GM21381 (cell line): ENCODE results near the gene MGAM2.

Experiments used
- ATAC-seq: cut with Tn5 transposase; IDR thresholded peaks from one replicate; pipeline ENCODE4 v1.9.1; 2021; ENCODE audit warnings: mild to moderate bottlenecking, moderate library complexity; ENCODE audit not compliant: unreplicated experiment

The MGAM2 gene

DNA sequence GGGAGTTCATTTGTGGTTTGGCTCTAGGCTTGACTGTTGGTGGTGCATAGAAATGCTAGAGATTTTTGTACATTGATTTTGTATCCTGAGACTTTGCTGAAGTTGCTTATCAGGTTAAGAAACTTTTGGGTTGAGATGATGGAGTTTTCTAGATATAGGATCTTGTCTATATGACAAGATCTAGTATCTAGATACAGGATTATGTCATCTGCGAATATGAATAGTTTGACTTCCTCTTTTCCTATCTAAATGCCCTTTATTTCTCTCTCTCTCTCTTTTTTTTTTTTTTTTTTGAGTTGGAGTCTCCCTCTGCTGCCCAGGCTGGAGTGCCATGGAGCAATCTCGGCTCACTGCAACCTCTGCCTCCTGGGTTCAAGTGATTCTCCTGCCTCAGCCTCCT, 62.9 kb downstream of the MGAM2 start:
- ATAC-seq = no peak

DNA sequence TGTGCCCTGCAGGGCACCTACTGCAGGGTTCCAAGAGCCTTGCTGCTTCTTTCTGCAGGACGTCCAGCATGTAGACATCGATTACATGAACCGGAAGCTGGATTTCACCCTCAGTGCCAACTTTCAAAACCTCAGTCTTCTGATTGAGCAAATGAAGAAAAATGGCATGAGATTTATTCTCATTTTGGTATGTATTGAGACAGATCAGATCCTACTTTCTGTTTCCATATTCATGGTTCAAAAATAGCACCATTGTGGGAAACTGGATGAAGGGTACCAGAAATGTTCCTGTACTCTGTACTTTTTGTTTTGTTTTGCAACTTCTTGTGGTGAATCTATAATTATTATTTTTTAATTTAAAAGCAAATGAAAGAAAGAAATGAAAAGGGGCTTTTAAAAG, 64.1 kb downstream of the MGAM2 start:
- no peak for ATAC-seq

DNA sequence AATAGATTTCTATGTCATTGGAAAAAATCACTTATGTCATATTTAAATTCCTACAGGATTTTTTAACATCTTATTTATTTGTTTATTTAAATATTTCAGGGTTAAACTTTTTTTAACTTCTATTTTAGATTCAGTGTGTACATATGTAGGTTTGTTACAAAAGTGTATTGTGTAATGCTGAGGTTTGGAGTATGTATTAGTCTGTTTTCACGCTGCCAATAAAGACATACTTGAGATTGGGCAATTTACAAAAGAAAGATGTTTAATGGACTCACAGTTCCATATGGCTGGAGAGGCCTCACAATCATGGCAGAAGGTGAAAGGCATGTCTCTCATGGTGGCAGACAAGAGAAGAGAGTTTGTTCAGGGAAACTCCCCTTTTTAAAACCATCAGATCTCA, 65.4 kb downstream of the MGAM2 start:
- no peak for ATAC-seq

DNA sequence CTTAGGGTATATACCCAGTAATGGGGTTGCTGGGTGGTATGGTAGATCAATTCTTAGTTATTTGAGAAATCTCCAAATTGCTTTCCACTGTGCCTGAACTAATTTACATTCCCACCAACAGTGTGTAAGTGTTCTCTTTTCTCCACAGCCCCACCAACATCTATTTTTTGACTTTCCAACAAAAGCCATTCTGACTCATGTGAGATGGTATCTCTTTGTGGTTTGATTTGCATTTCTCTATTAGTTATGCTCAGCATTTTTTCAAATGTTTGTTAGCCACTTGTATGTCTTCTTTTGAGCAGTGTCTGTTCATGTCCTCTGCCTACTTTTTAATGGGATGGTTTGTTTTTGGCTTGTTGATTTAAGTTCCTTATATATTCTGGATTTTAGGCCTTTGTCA, 66.4 kb downstream of the MGAM2 start:
- ATAC-seq = no peak

DNA sequence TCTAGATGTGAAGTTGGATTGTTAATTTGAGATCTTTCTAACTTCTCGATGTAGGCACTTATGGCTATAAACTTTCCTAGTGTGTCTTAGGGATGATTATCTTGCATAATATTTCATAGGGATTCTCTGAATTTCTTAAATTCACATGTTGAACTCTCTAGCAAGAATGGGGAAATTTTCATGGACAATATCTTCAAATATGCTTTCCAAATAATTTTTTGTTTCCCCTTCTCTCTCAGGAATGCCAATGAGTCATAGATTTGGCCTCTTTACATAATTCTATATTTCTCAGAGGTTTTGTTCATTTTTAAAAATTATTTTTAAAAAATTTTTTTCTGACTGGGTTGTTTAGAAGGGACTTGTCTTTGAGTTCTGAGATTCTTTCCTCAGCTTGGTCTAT, 68.9 kb downstream of the MGAM2 start:
- no peak for ATAC-seq

DNA sequence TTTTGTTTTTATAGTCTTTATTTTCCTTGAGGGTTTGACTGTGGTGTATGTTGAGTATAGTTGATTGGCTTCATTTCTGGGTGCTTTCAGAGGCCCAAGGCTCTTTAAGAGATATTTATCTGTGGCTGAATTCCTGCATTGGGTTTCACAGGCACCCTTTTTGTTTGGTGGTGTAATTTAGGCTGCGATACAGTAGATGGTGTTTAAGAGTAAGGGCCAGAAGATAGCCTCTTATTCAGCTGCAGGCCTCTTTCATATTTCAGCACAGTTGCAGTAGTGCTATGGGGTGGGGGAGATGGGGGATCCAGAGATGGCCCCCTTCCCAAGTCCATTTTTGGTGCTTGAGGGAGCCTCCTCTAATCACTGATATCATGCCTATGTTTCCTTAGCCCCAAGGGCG, 69.7 kb downstream of the MGAM2 start:
- no peak for ATAC-seq

DNA sequence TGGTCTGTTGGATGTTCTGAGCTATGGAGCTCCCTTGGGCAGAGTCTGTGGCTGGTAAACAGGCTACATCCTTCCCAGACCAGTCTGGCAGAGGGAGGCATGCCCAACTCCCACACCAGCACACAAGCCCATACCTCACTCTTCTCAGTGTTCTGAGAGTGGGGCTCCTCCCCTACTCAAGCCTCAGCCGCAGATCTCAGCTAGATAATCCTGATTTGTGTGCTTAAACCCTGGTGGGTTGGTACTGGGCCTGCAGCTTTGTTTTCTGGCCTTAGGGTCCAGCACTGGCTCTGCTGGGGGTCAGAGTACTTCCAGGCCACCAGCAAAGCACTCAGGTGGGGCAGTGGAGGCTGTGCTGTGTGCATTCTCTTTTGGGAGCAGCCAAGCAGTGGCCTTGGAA, 70.4 kb downstream of the MGAM2 start:
- ATAC-seq = no peak

DNA sequence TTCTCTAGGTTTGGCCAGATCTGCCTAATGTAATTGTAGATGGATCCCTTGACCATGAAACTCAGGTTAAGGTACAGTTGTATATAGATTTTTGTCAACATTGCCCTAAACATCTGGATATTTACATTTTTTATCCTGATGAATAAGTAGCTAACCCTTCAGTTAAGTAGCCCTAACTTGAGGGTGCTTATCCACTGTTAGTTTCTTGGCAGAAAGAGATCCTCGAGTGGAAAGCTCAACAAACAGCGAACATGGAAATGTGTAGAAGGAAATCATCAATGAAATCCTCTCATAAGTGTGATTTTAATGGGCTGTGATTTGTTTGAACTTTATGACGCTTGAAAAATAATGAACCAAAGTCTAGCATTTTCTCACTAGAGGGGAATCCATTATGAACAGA, 73.6 kb downstream of the MGAM2 start:
- ATAC-seq = no peak

DNA sequence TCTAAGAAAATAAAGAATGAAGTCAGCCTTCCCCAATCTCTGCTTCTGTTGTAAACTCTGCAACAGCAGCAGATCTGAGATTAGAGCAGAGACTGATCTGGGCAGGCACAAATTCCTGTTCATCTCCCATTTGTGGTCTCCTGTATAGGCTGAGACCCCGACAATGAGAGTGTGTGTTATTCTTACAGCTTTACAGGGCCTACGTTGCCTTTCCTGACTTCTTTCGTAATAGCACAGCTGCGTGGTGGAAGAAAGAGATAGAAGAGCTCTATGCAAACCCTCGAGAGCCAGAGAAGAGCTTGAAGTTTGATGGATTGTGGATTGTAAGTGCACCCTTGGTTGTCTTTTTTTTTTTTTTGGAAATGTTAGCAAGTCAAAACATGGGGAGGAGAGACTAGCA, 74.3 kb downstream of the MGAM2 start:
- ATAC-seq = no peak

DNA sequence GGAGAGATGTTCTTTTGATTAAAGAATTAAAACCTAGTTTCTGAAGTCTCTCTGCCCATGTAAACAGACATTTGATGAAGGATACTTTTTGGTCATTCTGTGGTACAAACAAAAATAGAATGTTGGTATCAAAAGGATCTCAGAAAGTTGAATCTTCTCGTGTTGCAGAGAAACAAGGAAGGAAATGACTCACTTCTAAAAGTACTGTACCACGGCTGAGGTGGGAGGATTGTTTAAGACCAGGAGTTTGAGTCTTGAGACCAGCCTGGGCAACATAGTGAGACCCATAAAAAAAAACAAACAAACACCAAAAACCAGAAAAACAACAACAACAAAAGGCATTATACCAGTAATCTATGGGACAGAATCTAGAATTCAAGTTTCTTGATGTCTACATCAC, 76.6 kb downstream of the MGAM2 start:
- ATAC-seq = no peak

DNA sequence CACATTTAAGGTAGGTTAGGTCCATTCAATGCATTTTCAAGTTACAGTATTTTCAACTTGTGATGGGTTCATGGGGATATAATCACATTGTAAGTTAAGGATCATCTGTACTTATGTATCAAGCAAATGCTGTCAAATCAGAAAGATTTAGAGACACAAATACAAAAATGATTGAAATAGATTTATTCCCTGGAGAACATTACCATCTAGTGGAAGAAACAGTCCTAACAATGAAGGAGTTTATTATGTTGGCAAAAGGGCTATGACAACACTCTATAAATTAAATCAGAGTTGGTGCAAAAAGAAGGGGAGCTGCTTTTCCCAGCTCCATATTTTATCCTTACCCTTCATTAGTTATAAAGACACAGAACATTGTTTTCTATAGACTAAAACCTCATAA, 77.3 kb downstream of the MGAM2 start:
- no peak for ATAC-seq

DNA sequence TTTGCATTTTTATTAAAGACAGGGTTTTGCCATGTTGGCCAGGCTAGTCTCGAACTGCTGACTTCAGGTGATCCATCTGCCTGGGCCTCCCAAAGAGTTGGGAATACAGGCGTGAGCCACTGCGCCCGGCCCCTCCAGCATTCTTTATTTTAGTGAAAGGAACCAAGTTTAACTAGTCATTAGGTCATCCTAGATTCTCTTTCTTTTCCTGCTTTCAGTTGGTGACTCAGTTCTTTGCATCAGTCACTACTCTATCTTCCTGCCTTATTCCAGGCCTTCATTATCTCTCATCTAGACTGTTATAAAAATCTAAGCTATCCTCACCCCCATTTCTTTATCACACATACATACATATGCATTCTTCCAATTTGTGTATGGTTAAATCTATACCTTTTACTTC, 82.7 kb downstream of the MGAM2 start:
- no peak for ATAC-seq

DNA sequence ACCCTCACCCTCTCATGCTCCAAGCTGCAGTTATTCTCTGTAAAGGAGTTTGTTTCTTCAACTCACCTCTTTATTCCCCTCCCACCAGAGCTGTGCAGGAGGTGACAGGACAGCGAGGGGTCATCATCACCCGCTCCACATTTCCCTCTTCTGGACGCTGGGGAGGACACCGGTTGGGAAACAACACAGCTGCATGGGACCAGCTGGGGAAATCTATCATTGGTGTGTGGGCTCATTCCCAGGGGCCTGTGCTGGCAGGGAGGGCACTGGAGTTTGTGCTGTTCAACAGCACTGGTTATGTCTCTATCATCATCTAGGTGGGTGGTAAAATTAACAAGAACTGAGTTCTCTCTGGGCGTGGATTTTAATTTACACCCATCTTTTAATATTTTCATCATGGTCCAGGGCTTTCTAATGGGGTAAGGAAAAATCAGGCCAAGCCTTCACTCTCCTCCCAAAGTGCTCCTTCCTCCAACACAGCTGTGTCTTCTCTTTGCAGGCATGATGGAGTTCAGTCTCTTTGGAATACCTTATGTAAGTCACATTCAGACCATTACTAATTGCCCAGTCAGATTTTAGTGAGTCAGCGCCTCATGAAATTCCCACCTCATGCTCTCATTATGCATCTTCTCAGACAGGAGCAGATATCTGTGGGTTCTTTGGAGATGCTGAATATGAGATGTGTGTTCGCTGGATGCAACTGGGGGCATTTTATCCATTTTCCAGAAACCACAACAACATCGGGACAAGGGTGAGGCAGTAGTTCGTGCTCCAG, 84.7 kb downstream of the MGAM2 start:
- ATAC-seq = no peak

DNA sequence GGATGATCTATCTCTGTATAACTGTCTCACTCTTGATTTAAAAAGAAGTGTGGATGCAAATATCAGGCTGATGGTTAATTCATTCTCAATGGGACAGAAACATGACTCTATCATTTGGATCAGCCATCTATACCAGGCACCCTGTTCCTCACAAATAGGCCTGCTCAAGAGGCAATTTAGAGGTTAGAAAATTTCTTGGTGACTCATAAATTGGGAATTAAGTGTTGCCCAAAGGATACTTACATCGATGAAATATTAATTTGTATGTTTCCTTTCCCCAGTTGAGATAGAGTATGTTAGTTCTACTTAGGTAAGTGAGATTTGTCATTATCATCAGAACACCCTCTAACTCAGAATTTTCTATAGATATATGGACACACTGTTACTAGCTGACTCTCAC, 88.7 kb downstream of the MGAM2 start:
- no peak for ATAC-seq

DNA sequence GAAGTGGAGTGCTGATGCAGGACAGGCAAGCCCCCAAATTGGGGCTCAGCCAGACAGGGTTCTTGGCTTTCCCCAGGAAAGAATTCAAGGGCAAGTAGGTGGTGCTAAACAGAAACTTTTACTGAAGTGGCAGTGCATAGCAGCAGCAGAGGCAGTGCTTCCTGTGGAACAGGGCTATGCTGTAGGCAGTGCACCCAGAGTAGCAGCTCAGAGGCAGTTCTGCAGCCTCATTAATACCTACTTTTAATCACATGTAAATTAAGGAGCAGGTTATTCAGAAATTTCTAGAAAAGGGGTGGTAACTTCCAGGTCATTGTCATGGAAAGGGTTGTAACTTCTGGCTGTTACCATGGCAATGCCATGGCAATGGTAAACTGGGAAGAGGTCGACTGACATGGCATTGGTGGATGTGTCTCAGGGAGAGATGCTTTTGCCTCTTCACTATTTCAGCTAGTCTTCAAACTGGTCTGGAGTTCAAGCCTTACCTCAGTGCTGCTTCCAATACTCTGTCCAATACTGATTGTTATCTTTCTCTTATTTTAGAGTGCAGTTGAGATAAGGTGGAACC, 117.1 kb downstream of the MGAM2 start:
- no peak for ATAC-seq

DNA sequence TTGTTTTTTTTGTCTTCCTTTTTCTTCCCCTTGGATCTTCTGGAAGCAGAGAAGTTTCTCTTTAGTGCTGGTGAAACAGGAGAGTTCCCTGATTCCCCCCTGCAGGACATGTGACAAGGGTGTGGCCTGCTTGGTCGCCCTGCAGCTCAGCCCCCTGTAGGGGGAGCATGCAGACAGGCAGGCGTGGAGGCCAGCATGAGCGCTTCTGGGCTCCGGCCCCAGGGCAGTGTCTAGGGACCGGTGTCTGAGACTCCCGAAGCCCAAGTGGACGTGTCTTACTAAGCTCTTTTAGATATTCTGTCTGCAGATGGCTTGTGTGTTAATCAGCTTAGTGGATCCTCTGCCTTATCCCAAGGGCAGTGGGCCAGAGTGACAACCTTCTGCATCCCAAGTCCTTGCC, 120.2 kb downstream of the MGAM2 start:
- ATAC-seq = no peak

DNA sequence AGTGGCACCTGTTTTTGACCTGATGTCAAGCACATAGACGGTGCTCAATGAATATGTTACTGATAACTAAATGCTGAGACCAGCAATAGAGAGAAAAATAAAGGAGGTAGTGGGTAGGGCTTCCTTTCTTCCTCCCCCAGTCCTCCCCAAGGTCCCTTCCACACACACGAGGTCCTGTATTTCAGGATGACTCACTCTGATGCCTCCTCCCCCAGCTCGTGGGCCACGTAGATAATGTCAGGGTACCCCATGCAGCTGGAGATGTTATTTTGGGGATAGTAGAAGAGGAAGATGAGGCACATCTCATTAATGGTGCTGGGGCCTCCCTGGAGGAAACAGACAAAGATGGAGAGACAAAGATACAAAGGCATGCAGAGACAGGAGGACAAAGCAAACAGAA, 129.0 kb downstream of the MGAM2 start:
- no peak for ATAC-seq

DNA sequence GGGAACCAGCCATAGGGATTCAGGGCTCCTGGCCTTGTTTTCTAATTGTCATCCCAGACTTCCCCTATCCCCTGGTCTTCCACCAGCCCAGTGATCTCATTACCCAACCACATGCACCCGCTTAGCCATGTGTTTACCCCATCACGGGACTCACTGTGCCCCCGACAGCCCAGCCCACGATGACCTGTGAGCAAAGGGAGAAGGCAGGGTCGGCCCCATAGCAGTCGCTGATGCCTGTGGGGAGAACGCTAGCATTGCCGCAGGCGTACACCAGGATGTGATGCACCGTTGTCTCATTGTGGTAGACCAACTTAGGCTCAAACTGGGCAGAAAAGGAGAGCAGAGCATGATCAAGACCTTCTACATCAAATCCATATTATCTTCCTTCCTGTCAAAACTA, 132.3 kb downstream of the MGAM2 start:
- ATAC-seq = no peak

DNA sequence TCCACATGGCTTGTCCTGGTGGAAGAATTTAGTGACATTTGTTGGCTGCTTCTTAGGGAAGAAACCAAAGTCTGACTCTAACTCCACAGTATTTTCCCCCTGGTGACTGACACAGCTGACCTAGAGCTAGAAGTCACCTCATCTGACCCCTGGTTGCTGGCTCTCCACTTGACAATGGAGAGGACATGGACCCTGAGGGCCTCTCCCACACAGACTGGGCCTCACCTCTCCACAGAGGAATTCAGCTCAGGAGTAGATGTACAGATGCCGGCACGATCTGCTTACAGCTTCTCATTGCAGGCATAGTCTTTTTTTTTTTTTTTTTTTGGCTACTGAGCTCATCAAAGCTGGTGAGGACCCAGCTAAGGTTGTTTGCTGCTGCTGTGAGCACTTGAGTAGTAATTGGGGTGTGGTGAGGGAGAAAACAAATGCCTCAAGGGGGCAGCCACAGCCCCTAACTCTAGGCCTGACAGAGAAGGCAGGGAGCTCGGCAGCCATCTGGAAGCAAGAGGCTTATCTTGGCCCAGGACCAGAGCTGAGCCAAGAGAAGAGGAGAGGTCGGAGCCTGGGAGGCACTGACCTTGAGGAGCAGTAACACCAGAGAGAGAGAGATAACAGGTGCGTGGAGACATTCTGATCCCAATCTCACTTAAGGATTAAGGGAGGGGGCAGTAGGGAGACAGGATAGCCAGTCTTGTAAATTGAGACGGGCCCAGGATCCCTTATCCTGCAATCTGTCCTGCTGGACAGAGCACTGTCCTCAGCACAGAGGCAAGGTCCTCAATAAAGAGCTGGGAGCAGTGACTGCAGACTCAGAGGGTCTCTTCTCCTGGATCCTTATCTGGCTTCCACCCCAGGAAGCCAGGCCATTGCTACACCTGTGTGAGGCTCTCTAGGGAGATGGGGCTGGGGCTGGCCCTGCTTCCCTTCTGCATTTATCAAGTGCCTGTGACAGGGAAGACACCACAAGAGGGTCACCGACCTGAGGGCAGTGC, 136.9 kb downstream of the MGAM2 start:
- no peak for ATAC-seq

DNA sequence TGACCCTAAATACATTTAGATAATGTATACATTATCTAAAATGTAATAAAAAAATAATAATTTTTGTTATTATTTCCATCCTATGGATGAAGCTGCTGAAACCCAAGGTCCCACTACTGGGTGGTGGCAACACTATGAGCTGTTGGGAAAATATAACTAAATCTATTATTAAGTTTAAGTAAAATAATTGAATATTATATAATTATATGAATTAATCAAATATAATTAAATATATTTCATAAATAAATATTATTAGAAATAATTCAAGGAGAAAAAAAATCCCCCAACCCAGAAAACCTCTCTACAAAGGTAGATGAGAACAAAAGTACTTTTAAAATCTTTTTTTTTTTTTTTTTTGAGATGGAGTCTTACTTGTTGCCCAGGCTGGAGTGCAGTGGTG, 138.4 kb downstream of the MGAM2 start:
- ATAC-seq = no peak

DNA sequence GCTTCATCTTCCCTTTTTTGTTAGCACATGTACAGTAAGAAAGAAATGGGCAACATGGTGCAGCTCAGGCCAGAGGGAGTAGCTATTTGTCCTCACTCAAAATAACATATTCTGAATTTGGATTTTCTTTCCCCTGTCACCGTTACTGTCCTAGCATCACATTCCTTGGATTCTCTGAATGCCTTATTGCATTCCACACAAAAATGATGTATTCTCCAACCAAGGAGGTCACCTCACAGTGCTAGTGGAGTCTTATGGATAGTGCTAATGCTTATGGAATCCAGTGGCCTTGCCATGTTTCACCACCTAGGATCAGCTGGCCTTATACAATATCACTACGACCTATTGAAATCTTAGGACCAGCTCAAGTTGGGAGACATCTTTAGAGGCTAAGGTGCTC, 139.2 kb downstream of the MGAM2 start:
- no peak for ATAC-seq

DNA sequence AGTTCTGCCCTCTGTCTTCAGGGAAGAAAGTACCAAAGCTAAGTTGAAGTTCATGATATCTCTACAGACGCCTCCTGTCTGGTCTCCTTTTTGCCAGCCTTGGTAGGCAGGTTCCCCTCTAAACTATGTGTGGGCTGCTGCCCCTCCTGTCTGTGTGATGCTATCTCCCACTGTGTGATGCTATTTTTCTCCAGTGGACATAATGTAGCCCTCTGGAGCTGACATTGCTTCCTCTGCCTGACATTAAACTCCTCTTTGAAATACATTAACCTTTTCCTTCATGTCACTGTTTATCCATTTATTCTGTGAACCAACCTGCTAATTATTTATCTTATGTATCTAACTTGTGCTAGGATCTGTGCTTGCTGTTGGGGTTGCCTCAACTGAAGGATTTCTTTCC, 146.4 kb downstream of the MGAM2 start, which contains the start of gene PRSS58:
TSS of gene PRSS58 (minus strand) at position 101 of the 400 bp plus-strand sequence. CDS start 351 bp downstream, outside the sequence.
- no peak for ATAC-seq
